VCaP (cell line): ENCODE data around the gene CTNNA2.

Source experiments
- H3K27ac ChIP-seq: fragments of 450-650 bp; 2 replicates; pipeline ENCODE4 v1.5.1; 2017
- CTCF ChIP-seq: fragments of 450-650 bp; conservative IDR thresholded peaks from 2 replicates; pipeline ENCODE4 v1.5.1; 2017; ENCODE audit warnings: mild to moderate bottlenecking, moderate library complexity

The CTNNA2 gene

GRCh38 chr2:80073134-80073561 lies 560.3 kb downstream of the CTNNA2 start:
- peak; percentile 86 for TF ChIP-seq CTCF
- H3K27ac ChIP-seq = no peak overlapping the region

- TF ChIP-seq CTCF = no peak
- H3K27ac ChIP-seq = no peak overlapping the region
These were observed 561.6 kb downstream of the CTNNA2 start for GRCh38 chr2:80074321-80075070.

GRCh38 chr2:80075719-80076118 lies 562.9 kb downstream of the CTNNA2 start:
- H3K27ac ChIP-seq = no peak overlapping the region
- TF ChIP-seq CTCF = no peak

- TF ChIP-seq CTCF = no peak
- no peak overlapping the region for H3K27ac ChIP-seq
These were observed 565.6 kb downstream of the CTNNA2 start for GRCh38 chr2:80078290-80079036.

- H3K27ac ChIP-seq = no peak overlapping the region
- no peak for TF ChIP-seq CTCF
These were observed 568.1 kb downstream of the CTNNA2 start for GRCh38 chr2:80080957-80081356.

GRCh38 chr2:80086831-80087230 lies 574.0 kb downstream of the CTNNA2 start:
- no peak overlapping the region for H3K27ac ChIP-seq
- TF ChIP-seq CTCF = no peak

- no peak overlapping the region for H3K27ac ChIP-seq
- no peak for TF ChIP-seq CTCF
These were observed 578.4 kb downstream of the CTNNA2 start for GRCh38 chr2:80091237-80091636.
